HG03064 (cell line): Measurements from ENCODE around the gene MRPL54.

Source experiments
- ATAC-seq: cut with Tn5 transposase; IDR thresholded peaks from one replicate; pipeline ENCODE4 v1.9.1; 2021; ENCODE audit warnings: low read depth; ENCODE audit not compliant: unreplicated experiment

MRPL54 gene

DNA sequence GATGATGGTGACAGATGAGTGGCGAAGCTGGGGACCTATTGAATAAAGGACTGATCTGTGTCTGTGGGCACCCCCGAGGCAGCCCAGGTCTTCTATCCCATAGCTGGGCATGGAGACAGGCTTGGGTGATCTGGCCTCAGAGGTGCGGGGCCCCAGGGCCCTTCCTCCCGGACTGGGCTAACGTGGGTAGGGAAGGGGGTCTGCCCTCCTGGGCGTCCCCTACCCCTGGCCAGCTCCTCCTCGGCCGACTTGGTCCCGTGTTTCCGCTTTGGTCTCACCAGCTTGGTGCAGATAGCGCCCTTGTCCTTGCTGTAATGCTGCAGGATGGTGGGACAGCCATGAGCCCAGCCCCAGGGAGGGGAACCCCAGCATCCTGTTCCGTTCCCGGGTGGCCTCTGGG, 20.4 kb downstream of the MRPL54 start:
- ATAC-seq = no peak

DNA sequence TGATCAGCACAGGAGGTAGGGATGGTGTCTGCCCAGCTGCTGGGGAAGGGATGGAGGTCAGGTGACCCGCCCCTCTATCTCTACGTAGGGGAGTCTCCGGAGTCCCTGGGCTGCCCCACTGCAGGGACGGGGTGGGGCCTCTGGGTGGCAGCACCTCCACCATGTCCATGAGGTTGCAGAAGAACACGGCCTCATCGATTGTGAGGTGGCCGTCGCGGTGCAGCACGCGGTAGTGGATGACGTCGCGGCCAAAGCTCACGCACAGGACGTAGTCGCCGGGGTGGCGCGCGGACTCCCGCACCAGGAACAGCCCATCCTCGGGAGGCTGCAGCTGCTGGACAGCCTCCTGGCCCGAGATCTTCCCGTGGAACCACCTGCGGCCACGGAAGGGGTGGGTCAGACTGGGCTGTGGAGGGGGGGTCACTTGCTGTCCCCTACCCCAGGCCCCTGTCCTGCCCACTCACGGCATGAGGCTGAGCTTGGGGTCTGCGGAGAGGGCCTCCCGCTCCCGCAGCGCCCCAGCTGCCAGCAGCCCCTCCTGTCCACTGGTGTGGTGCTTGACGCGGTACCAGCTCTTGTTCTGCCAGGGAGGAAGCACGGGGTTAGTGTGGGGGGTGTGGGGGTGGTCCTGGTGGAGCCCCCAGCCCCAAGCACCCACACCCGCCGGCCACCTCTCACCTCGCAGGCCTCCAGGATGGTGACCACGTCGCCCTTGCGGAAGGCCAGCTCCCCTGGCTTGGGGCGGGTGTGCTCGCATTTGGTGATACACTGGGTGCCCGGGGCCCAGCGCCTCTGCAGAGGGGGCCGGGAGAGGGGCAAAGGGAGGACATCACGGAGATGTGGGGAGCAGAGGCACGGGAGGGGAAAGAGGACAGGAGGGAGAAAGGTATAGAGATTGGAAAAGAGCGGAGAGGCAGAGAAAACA, 21.4 kb downstream of the MRPL54 start:
- ATAC-seq = no peak

DNA sequence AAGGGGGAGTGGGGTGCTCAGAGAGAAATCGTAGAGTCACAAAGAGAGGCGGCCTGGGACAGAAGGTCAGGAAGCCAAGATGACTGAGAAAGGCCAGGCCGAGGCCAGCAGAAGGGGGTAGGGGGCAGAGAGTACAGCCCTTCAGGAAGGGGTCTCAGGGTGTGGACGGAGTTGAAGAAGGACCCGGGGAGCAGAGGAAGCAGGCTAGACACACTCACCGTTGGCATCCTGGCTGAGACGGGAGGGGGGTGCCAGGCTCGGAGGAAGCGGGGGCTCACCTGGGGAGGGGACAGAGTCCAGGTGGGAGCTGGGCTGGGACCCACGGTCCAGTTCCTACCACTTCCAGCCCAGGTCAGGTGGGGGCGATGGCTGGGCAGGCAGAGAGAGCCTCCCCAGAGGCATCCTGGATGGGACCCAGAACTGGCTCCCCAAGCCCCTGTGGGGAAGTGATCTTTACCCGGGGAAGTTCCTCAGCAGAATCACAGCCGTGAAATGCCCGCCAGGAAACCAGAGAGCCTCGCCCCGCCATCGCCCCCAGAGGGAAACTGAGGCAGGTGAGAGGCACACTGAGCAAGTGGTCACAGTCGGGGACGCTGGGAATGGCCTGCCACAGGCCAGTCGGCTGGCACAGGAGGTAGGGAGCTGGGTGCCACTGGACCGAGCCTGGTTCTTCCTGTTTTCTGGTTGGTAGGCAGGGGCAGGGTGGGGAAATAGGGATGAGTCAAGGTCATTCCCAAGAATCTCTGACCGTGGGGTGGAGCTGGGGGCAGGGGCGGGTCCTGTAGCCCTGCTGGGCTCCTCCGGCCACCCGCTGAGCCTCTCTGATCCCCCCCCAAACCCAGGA, 22.3 kb downstream of the MRPL54 start:
- ATAC-seq = no peak

DNA sequence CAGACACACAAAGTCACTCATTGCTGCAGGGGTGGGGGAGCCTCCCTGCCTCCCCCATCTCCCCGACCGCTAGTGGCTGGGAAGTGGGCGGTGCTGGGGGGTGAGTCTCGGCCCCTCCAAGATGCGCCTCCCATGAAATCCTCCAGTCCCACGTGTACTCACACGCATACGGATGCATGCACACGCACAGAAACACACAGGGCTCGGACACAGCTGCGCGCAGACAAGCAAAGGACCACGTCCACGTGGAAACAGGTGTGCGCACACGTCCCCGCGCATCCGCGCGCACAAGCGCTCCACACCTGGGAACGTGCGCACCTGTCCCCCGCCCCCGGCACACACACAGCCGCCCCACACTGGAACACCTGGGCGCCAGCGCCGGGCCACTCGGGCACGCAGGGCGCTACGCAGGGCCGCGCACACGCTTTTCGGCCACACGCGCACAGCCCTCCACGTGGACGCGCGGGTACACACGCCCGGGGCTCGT, 23.0 kb downstream of the MRPL54 start:
- ATAC-seq = no peak

DNA sequence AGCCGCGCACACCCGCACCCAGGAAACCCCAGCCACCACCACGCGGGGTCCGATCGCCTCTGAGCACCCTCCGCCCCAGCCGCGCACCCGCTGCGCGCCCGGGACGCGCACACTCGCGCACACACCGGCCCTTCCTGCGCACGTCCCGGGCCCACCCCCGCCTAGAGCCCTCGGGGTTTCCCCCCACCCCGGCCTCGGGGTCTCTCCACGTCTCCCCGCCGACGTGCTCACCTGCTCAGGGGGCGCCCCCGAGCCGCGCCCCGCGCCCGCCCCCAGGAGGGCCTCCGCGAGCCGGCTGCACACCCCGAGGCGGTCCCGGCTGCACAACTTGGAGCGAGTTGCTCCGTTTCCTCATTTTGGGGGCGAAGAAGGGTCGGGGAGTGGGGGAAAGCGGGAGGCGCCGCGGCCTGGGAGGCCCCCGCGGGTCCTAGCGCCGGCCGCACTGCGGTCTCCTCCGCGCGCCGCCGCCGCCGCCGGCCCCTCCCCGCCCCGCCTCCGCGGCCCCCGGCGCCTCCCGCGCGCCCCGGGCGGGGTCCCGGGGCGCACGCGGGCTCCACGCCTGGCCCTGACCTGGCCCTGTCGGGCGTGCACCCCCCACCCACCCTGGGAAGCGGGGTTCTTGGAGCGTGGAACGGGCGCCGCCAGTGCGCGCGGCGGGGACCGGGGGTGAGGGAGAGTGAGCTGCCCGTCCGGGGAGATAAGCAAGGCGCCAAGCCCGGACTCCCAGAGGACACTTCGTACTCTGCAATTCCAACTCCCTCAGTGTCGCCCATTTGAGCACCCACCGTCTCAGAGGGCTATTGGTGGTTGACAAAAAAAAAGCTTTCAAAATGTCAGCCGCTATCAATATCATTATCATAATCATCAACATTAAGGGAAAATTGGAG, 23.7 kb downstream of the MRPL54 start, which contains the start of gene MATK:
TSS of gene MATK (minus strand) at position 444 of the 887 bp plus-strand sequence. CDS start 1,246 bp downstream, outside the sequence.
- no peak for ATAC-seq

DNA sequence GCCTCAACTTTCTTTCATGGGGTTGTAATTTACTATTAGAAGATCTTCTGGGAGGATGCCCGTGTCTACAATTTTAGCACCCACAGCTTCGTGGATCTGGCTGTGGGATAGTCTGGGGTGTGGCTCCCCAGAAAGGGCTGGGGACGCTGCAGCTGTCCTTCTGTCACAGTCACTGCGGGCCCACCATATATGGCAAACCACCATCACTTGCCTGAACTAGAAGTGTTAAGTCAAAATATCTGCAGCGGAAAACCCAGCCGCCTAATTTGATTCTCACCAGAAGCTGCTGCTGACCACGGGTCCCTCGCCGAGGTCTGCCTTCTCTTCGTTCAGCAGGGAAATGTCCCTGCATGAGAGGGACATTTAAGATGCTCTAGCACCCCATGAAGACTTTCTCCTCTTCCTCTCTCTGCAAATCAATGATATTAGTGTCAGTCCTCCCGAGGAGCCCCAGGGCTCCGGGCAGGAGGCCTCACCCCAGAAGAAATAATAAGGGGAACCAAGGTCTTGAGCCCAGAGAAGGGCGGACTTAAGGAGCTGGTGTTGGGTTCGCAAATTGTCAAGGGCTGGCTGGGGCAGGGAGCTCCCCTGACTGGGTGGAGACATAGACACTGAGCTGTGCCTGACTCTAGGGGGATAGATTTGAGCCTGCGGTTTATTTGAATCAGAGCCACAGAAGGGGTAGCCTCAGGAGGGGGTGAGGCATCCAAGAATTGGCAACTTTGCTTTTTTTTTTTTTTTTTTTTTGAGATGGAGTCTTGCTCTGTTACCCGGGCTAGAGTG, 26.7 kb downstream of the MRPL54 start:
- ATAC-seq = no peak

DNA sequence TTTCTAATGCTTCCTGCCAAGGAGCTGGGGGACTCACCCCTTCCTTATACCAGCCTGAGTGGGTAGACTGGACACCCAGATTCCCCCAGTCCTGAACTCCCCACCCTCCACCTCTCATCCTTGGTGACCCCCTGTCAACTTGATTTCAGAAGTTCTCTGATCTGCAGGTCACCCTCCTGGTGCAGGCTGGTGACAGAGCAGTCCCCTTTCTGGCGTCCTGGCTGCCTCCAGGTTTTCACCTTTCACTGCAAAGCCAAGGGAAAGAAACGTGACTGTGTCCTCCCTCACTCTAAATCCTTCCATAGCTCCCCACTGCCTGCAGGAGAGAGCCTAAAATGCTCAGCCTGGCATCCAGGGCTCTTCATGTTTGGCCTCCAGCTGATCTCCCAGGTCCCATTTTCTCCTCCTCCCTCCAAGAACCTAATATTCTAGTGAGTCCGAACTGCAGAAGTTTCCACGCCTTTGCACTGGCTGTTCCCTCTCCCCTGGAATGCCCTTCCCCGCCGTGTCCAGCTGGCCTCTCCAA, 27.8 kb downstream of the MRPL54 start:
- ATAC-seq = no peak

DNA sequence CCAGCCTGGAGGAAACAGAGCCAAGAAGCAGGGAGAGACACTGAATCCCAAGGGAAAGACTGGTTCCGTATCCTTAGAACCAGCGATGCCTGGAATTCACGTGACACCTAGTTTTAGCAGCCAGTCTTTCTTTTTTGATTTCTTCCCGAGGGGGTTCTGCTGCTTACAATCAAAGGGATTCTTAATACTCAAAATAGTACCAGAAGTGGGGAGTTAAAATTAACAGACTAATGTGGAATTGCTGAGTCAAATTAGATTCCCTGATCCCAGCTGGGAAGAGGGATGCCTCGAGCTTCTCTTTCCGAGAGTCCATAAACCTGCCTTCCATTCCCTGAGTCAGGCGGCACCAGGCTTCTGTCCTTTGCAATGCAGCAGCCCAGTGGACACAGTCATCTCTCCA, 28.5 kb downstream of the MRPL54 start:
- no peak for ATAC-seq

DNA sequence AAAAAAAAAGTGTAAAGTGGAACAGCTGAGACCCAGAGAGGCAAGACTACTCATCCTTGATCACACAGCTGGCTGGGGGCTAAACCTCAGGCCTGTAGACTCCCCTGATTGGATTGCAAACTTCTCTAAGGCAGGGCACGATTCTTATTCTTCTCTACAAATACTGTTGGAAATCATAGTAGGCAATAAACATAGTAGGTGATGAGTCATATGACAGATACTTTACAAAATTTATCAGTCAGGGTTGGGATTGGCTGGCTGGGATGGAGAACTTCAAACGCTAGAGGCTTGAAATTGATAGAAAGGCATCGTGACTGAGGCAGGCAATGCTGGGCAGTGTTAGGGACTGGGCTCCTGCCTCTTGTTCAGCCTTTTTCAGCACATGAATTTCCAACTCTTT, 29.6 kb downstream of the MRPL54 start:
- no peak for ATAC-seq

DNA sequence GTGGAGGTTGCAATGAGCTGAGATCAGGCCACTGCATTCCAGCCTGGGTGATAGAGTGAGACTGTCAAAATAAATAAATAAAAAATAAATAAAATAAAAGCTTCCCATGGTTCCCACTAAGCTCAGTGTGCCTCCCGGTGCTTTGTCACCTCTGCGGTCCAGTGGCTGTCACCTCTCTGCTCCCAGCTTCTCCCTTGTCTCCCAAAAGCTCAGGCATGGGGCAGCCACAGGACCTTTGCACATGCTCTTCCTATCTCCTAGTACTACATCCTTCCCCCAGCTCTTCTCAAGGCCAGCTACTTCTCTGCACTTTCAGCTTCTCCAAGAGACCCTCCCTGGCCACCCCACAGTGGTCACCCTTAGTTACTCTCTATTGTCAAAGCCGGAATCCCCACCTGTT, 31.3 kb downstream of the MRPL54 start:
- ATAC-seq = no peak

DNA sequence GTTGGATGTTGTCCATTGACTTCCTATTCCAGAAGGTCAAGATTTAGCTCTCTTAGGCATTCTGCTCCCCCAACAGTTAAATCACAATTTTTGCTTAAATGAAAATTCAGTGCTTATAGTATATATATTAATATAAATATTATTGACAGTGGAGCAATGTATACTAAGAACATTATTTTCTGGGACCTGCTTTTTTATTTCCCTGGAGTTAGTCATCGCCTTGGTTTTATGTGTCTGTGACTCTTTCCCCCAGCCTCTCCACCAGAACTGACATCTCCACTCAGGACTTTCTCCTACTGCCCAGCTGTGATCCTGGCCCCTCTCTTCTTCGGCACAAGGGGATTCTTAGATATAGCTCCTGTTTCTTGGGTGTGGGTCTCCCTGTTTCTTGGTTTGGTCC, 33.9 kb downstream of the MRPL54 start:
- no peak for ATAC-seq

DNA sequence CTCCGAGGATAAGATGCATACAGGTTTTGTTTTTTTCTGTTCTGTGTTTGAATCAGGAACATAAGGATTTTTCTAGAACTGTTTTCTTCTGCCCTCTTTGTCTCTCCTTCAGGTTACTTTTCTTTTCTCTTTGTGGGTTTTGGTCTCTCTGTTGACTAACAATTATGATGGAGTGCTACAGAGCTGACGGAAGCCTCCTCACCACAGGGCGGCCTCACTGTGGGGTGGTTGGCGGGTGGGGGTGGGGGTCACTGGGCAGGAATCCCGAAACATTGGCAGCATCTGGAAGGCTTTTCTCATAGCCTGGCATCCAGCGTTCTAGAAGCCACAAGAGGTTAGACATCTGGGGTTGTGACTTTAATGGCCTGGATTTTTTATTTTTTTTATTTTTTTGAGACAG, 35.7 kb downstream of the MRPL54 start:
- ATAC-seq = no peak

DNA sequence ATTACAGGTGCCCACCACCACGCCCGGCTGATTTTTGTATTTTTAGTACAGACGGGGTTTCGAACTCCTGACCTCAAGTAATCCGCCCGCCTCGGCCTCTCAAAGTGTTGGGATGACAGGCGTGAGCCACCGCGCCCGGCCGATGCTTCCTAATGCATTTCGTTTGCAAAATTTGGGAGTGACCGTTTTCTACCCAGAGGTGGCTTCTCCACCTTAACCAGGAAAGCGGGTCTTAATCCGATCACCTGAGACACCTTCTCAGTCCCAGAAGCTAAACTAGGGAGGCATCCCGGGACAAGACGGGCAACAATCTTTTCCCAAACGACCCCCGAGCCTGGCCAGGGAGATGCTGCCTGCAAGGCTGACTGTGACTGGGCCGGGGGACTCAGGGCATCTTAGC, 38.5 kb downstream of the MRPL54 start:
- no peak for ATAC-seq

DNA sequence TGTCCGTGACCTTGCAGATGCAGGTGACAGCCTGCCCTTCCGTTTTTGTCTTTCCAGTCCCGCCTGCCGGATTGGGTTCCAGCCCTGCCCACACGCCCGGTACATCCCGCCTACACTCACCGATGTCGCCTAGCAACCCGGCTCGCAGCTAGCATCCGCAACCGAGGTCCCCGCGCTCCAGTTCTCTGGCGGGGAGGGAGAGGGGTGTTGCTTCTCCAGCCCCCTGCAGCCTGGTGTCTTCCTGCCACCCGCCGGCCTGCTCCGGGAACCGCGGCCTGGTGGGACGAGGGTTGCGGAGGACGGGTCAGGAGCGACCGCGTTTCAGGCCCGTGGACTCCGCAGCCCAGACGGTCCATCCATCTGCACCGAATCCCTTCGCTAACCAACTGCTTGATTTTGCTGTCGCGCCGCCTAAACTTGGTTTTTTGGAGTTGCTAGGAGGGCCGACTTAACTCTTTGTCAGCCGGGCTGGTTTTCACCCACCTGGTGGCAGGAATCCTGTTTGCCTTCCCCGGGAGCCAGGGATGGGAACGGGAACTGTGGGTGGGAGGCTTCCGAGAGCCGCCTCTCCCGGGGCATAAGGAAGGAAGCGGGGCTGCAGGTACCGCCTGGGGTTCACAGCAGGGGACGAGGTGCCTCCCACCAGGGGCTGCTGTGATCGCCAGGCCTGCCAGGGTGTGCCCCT, 39.1 kb downstream of the MRPL54 start:
- ATAC-seq = no peak

DNA sequence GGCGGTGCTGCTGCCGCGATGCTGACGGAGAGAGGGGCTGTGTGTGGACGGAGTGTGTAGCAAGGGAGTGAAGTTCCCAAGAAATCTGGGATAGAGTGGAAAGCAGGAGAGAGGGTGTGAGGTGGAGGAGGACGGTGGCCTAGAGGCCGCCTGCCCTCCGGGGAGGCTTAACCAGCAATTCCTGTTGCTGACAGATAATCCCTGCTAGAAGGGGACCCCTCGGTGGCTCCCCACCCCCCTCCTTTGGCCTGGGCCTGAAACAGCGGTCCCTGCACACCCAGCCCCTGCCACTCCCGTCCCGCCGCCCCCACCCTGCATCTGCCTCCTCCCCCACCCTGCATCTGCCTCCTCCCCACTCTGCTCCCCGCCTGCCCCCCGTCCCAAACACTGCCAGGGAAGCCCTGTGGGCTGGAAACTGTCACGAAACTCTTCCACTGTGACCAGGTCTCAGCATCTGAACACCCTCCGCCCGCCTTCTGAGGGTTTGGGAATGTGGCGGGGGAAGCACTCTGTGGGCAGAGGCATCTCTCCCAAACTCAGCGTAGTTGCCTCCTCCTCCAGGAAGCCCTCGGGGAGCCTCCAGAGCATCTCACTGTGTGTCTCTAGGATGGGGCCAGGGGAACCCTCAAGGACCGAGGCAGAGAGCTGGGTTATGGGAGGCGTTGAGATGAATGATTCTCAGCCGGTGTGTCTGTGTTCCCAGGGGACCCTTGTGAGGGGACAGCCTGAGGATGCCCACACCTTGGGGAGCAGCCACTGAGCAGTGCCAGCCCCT, 40.8 kb downstream of the MRPL54 start:
- no peak for ATAC-seq

DNA sequence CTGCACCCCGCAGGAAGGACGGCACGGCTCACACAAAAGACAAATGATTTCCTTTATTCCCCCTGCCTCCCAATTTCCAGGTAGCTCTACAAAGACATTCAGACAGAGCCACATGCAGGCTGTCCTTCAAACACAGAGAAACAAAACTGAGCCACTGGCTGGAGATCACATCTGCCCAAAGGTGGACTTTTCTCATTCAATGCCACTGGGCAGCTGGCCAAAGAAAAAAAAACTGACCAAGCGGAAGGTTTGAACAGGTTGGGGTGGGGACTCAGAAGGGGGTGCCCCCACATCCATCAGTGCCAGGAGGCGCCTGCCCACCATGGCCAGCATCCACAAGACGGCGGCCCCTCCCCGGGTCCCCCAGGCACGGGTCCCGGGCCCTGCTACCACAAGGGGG, 41.5 kb downstream of the MRPL54 start:
- no peak for ATAC-seq

DNA sequence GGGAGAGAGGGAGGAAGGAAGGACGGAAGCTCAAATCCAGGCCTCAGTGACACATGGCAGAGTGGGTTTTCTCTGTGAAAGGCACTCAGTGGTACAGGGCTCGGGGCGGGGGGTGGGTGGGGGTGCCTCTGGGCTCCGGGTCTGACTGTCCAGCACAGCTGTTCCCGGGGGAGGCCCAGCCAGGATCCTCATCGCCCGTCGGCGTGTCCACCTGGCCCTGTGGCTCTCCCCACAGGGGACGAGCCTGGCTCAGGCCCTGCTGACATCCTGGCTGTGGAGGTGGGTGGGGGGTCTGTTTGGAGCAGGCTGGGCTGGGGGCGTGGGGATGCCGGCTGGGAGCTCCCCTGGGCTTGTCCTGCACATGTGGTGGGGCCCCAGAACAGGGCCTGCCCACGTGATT, 41.9 kb downstream of the MRPL54 start:
- no peak for ATAC-seq

DNA sequence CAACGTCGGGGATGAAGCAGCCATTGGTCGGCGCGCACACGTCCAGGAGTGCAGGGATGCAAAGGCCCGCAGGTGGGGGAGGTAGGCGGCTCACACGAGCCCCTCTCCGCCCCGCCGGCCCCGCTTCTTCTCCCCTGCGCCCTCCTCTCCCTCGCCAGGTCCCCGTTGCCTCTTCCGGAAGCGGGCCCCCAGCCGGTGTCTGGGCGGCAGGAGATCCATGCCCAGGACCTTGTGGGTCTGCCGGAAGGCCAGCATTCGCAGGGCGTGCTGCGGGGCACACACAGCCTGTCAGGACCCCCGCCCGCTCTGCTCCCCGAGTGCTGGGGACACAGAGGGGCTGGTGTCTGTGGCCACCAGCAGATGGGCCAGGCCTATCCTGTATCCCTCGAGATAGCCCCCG, 43.4 kb downstream of the MRPL54 start:
- no peak for ATAC-seq
